Adrenal gland (tissue), 12 donors: ENCODE results near the gene CACNG5. TPM values are rescaled to one million over a fixed set of nuclear protein-coding genes. Genes with fewer than 3 reads are reported as not detected.

ENCODE experiments used
- DNase-seq, 7 donors: peaks; one replicate each; pipeline ENCODE4 v3.0.0-alpha.2; 2019 to 2020
- H3K27ac ChIP-seq, 5 donors: fragments of 200-600 bp; sonication (generic) in 4 of 5; 1 replicate in 3 of 5; 2 replicates in 2 of 5; pipeline versions ENCODE4 v1.5.1 to v1.8.0; 2016 to 2020; ENCODE audit warnings: mild to moderate bottlenecking in 1 of 5
- H3K27me3 ChIP-seq: fragments of 200-600 bp; 2 replicates; pipeline ENCODE4 v1.8.0; 2021
- H3K36me3 ChIP-seq, 2 donors: fragments of 200-600 bp; replicated peaks in 1 of 2; 1 replicate in 1 of 2; 2 replicates in 1 of 2; pipeline versions ENCODE4 v1.5.1 to v1.8.0; 2018 to 2022
- H3K4me1 ChIP-seq, 2 donors: fragments of 200-600 bp; replicated peaks in 1 of 2; 1 replicate in 1 of 2; 2 replicates in 1 of 2; pipeline versions ENCODE4 v1.5.1 to v1.8.0; 2018 to 2021
- H3K4me3 ChIP-seq, 4 donors: fragments of 200-600 bp; sonication (generic) in 3 of 4; one replicate each; pipeline ENCODE4 v1.5.1; 2016 to 2018
- H3K9me3 ChIP-seq, 3 donors: fragments of 200-600 bp; sonication (generic) in 1 of 3; replicated peaks in 1 of 3; 1 replicate in 2 of 3; 2 replicates in 1 of 3; pipeline versions ENCODE4 v1.5.1 to v1.8.0; 2016 to 2021
- CTCF ChIP-seq, 6 experiments: fragments of 450-650 bp in 4 of 6; fragments of 200-600 bp in 2 of 6; sonication (generic) in 1 of 6; IDR thresholded peaks; 1 replicate in 5 of 6; 2 replicates in 1 of 6; pipeline versions ENCODE4 v1.5.1 to v1.8.0; 2016 to 2021; ENCODE audit warnings: antibody characterized with exemption in 6 of 6, mild to moderate bottlenecking in 2 of 6, moderate library complexity in 1 of 6
- POLR2A ChIP-seq, 2 donors: fragments of 450-650 bp; IDR thresholded peaks; one replicate each; pipeline ENCODE4 v1.6.1; 2017; ENCODE audit warnings: antibody characterized with exemption in 2 of 2, mild to moderate bottlenecking in 2 of 2, moderate library complexity in 1 of 2
- WGBS, 4 donors: extraction: QIAGEN DNeasy Blood & Tissue Kit in 2 of 4; methylation state at CpG; one replicate each; pipeline versions ENCODE4 v1.1.5 to v1.1.7; 2013 to 2017; 5-methylcytosine and 5-hydroxymethylcytosine counted together
- intact Hi-C, 2 donors: fragments of 100-400 bp; cut with DNase I; formaldehyde crosslinking; loops; one replicate each; pipeline versions ENCODE4 v1.14.1 to v1.15.0; 2022 to 2023
- polyA plus RNA-seq, 3 donors: library from polyadenylated mRNA; stranded (reverse); fragments of 200-250 nt in 2 of 3; fragments of 350-450 nt in 1 of 3; fragmentation: Illumina TruSeq in 1 of 3; extraction: RNeasy Lipid Tissue Mini Kit (QIAGEN cat#74804) in 1 of 3; gene quantifications; one replicate each; pipeline ENCODE4 v1.2.3, GENCODE V29; 2013 to 2014
- total RNA-seq, 9 donors: library from RNA; depleted of rRNA in 4 of 9; stranded (reverse); fragments of >200 nt in 4 of 9; fragments of 120-200 nt in 1 of 9; fragmentation: NEBNext Ultra II Directional in 1 of 9; extraction: Animal tissue kit (Norgen Biotek cat#: 25700) in 1 of 9; gene quantifications; one replicate each; pipeline versions ENCODE4 v1.1.0 to v1.2.4, GENCODE V29; 2013 to 2023
- donor health status: healthy with polysubstance abuse.
- donor health status: Bipolar disorder and iron deficiency.
- donor health status: DM: yes; HTN: yes; CAD: no.
- donor health status: DM: no; HTN: no; CAD: no.
- donor health status: DM: no; HTN: no; CAD: no.
- donor health status: DM: yes; HTN: yes; CAD: no.

CACNG5 gene
- total and polyA plus RNA-seq, 12 donors, result not detected

- no peak overlapping the region for H3K27ac ChIP-seq
- H3K9me3 ChIP-seq, result no peaks in the 10 kb centered on the region
- H3K36me3 ChIP-seq, result no peaks in the 10 kb centered on the region
- peaks cover 31% of the 10 kb centered on the region for H3K27me3 ChIP-seq
- H3K4me3 ChIP-seq, result no peak overlapping the region
- intact Hi-C loops, result no loop called here
- DNase-seq, result no peak
- TF ChIP-seq CTCF (IDR thresholded peaks at IDR 0.05) (no peak), POLR2A (IDR thresholded peaks at IDR 0.05) (no peak)
- H3K4me1 ChIP-seq, result no peaks in the 10 kb centered on the region
- 82 to 89% (median 87%) methylated on average over 4 of the region's 4 CpGs for WGBS, 4 donors
Observed at GRCh38 chr17:66833201-66833600, 1.7 kb upstream of the CACNG5 start.

GRCh38 chr17:66834426-66834918 lies 445 bp upstream of the CACNG5 start:
- H3K27me3 ChIP-seq, result peaks cover 31% of the 10 kb centered on the region
- no peak for TF ChIP-seq POLR2A (IDR thresholded peaks at IDR 0.05)
- no peak for TF ChIP-seq CTCF (IDR thresholded peaks at IDR 0.05)
- no peak overlapping the region for H3K4me3 ChIP-seq
- H3K9me3 ChIP-seq, result no peaks in the 10 kb centered on the region
- 35 to 48% (median 38%) methylated on average over 5 to 7 of the region's 7 CpGs for WGBS, 4 donors
- H3K36me3 ChIP-seq, result no peaks in the 10 kb centered on the region
- H3K4me1 ChIP-seq, result no peaks in the 10 kb centered on the region
- no peak for DNase-seq
- intact Hi-C loops, result no loop called here
- H3K27ac ChIP-seq, result no peak overlapping the region

DNA sequence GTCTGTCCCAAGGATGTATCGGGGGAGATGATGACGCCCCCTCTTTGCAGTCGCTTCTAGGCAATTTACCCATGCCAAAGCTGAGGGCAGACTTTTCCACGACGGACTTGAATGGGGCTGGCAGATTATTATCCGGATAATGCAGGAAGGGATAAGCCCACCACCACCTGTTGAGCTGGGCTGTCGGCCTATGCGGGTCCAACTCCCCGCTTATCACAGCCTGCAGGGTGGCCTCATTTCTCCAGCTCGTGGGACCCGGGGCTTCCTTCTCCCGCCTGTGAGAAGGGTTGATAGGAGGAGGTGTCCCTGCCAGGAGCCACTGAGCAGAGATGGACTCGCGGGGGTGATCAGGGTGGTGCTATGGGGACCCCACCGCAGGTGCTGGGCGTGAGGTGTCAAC lies 559 bp downstream of the CACNG5 start:
- intact Hi-C loops, result no loop called here
- H3K27ac ChIP-seq, result no peak overlapping the region
- DNase-seq, result no peak
- H3K36me3 ChIP-seq, result no peaks in the 10 kb centered on the region
- no peak overlapping the region for H3K4me3 ChIP-seq
- no peaks in the 10 kb centered on the region for H3K9me3 ChIP-seq
- WGBS, 4 donors, result 44 to 77% (median 56%) methylated on average over 4 to 16 of the region's 16 CpGs
- no peaks in the 10 kb centered on the region for H3K4me1 ChIP-seq
- no peak for TF ChIP-seq CTCF (IDR thresholded peaks at IDR 0.05)
- peaks cover 31% of the 10 kb centered on the region for H3K27me3 ChIP-seq

- Histone ChIP-seq H3K4me1 (no peaks in the 10 kb centered on the region), H3K27ac (no peak overlapping the region), H3K9me3 (no peaks in the 10 kb centered on the region), H3K4me3 (no peak overlapping the region), H3K36me3 (no peaks in the 10 kb centered on the region), H3K27me3 (peaks cover 31% of the 10 kb centered on the region)
- intact Hi-C loops, result no loop called here
- TF ChIP-seq POLR2A (IDR thresholded peaks at IDR 0.05), result no peak
- no peak for DNase-seq
- 76 to 85% (median 81%) methylated on average over 6 to 11 of the region's 11 CpGs for WGBS, 4 donors
Observed at GRCh38 chr17:66836063-66837005, 1.4 kb downstream of the CACNG5 start.
